Activated CD4-positive, alpha-beta memory T cell treated with anti-CD3 and anti-CD28 coated beads for 36 hours (primary cell): ENCODE results near the gene STRIP1. TPM values are rescaled to one million over a fixed set of nuclear protein-coding genes. Genes with fewer than 3 reads are reported as not detected.

ENCODE experiments used
- CTCF ChIA-PET: fragments of 350-600 bp; sonication (Branson Sonifier 250); formaldehyde crosslinking; loops from one replicate; lab custom pipeline; 2021; ENCODE audit warnings: antibody characterized with exemption, inconsistent platforms; lab: Charles Lee
- POLR2A ChIA-PET: fragments of 350-600 bp; sonication (Branson Sonifier 250); formaldehyde crosslinking; loops from one replicate; lab custom pipeline; 2021; ENCODE audit warnings: antibody characterized with exemption; lab: Charles Lee
- DNase-seq: peaks from one replicate; pipeline ENCODE4 v3.0.0-alpha.2; 2020
- H3K27ac Mint-ChIP-seq: one replicate; pipeline ENCODE4 v1.8.0; 2021; ENCODE audit warnings: mixed read lengths
- H3K27me3 Mint-ChIP-seq: one replicate; pipeline ENCODE4 v1.8.0; 2021; ENCODE audit warnings: mixed read lengths
- H3K36me3 Mint-ChIP-seq: one replicate; pipeline ENCODE4 v1.8.0; 2021; ENCODE audit warnings: mixed read lengths
- H3K4me1 Mint-ChIP-seq: one replicate; pipeline ENCODE4 v1.8.0; 2021; ENCODE audit warnings: low read depth, mixed read lengths
- H3K4me3 Mint-ChIP-seq: one replicate; pipeline ENCODE4 v1.8.0; 2021; ENCODE audit warnings: mild to moderate bottlenecking, mixed read lengths
- H3K9me3 Mint-ChIP-seq: one replicate; pipeline ENCODE4 v1.8.0; 2021; ENCODE audit warnings: mixed read lengths
- intact Hi-C: fragments of 100-400 bp; cut with micrococcal nuclease; formaldehyde crosslinking; loops from one replicate; pipeline ENCODE4 v1.15.1; 2023
- total RNA-seq, 2 experiments: library from RNA; stranded (reverse); gene quantifications; one replicate each; pipeline ENCODE4 v1.2.3, GENCODE V29; 2021

STRIP1 gene
- total RNA-seq, result 10 to 100 TPM; 22.7 to 25.7 TPM

GRCh38 chr1:110034451-110035235, at the start of gene STRIP1:
Gene STRIP1 (plus strand): TSS chr1:110034624. CDS start chr1:110034638, 14 bp downstream.
- DNase-seq, result peak; percentile 95
- Mint-ChIP-seq H3K4me3 (peak within 1 kb of the TSS; percentile 82), H3K9me3 (no peaks in the 10 kb centered on the region), H3K27ac (peak within 1 kb of the TSS; percentile 92), H3K4me1 (peaks cover 59% of the 10 kb centered on the region), H3K27me3 (no peaks in the 10 kb centered on the region), H3K36me3 (peaks cover 12% of the 10 kb centered on the region)
- intact Hi-C loops, result loop anchor here (1.0 to 5.0 kb wide), 7 partner anchors 26 to 751 kb away; partner anchors contain the start of genes GNAI3, PSRC1 and RBM15
- ChIA-PET POLR2A (interaction anchor here (0.7 to 1.6 kb wide), 8 partner anchors 14 to 305 kb away, joined by 3 to 7 read pairs (median 3); partner anchors contain the start of genes AHCYL1 and RBM15), CTCF (interaction anchor here (0.6 to 14.8 kb wide), 14 partner anchors 22 to 461 kb away, joined by 3 to 186 read pairs (median 4); partner anchors contain the start of genes AHCYL1, AMPD2 and GNAT2)

GRCh38 chr1:109985247-109986053, 49.0 kb upstream of the STRIP1 start:
- intact Hi-C loops, result loop anchor here (1.0 to 2.0 kb wide), 6 partner anchors 8 to 503 kb away; partner anchors contain the start of genes ATXN7L2 and CSF1
- Mint-ChIP-seq H3K4me3 (peak overlapping the region; percentile 99), H3K4me1 (peaks cover 42% of the 10 kb centered on the region), H3K27ac (peak overlapping the region; percentile 92), H3K36me3 (peaks cover 10% of the 10 kb centered on the region), H3K9me3 (no peaks in the 10 kb centered on the region), H3K27me3 (no peaks in the 10 kb centered on the region)
- peak; percentile 31 for DNase-seq
- ChIA-PET POLR2A (interaction anchor here (0.6 to 2.9 kb wide), 18 partner anchors 9 to 437 kb away, joined by 3 to 17 read pairs (median 4); partner anchors contain the start of genes GNAI3, GNAT2, RBM15 and STRIP1), CTCF (interaction anchor here (0.6 to 14.1 kb wide), 46 partner anchors 10 to 663 kb away, joined by 3 to 723 read pairs (median 7); partner anchors contain the start of genes EPS8L3, GNAI3 and GSTM4)

- no peak for DNase-seq
- intact Hi-C loops, result no loop called here
- Mint-ChIP-seq H3K27me3 (no peaks in the 10 kb centered on the region), H3K27ac (peak overlapping the region; percentile 92), H3K4me3 (peak overlapping the region; percentile 99), H3K9me3 (no peaks in the 10 kb centered on the region), H3K4me1 (peaks cover 47% of the 10 kb centered on the region), H3K36me3 (peaks cover 10% of the 10 kb centered on the region)
- ChIA-PET POLR2A (interaction anchor here (0.7 to 2.9 kb wide), 7 partner anchors 8 to 438 kb away, joined by 3 to 17 read pairs (median 3); partner anchors contain the start of gene GNAI3), CTCF (interaction anchor here (1.0 to 14.1 kb wide), 14 partner anchors 10 to 441 kb away, joined by 3 to 723 read pairs (median 28); partner anchors contain the start of gene GNAI3)
Observed at GRCh38 chr1:109986054-109986444, 48.4 kb upstream of the STRIP1 start.

- Mint-ChIP-seq H3K4me1 (peaks cover 53% of the 10 kb centered on the region), H3K4me3 (no peak overlapping the region), H3K27ac (no peak overlapping the region), H3K27me3 (no peaks in the 10 kb centered on the region), H3K9me3 (no peaks in the 10 kb centered on the region), H3K36me3 (peaks cover 13% of the 10 kb centered on the region)
- intact Hi-C loops, result no loop called here
- no peak for DNase-seq
- CTCF ChIA-PET, result interaction anchor here (1.0 to 14.1 kb wide), 2 partner anchors 41 to 211 kb away, joined by 6 to 723 read pairs; no protein-coding TSS in a partner anchor
- POLR2A ChIA-PET, result no interaction called here
Observed at GRCh38 chr1:109988349-109988914, 46.0 kb upstream of the STRIP1 start.

- POLR2A ChIA-PET, result no interaction called here
- H3K27me3 Mint-ChIP-seq, result no peaks in the 10 kb centered on the region
Observed at GRCh38 chr1:109989506-109990301, 44.7 kb upstream of the STRIP1 start.

GRCh38 chr1:109990302-109990653, 44.1 kb upstream of the STRIP1 start:
- Mint-ChIP-seq H3K4me3 (no peak overlapping the region), H3K4me1 (peaks cover 59% of the 10 kb centered on the region), H3K36me3 (peaks cover 10% of the 10 kb centered on the region), H3K27ac (no peak overlapping the region), H3K9me3 (no peaks in the 10 kb centered on the region), H3K27me3 (no peaks in the 10 kb centered on the region)
- CTCF ChIA-PET, result interaction anchor here (0.7 kb wide), 1 partner anchor 213 kb away, joined by 3 read pairs; no protein-coding TSS in a partner anchor
- POLR2A ChIA-PET, result no interaction called here
- intact Hi-C loops, result no loop called here
- DNase-seq, result no peak

More at GRCh38 chr1:109989506-109990301, 44.7 kb upstream of the STRIP1 start:
- Mint-ChIP-seq H3K36me3 (peaks cover 11% of the 10 kb centered on the region), H3K9me3 (no peaks in the 10 kb centered on the region), H3K27ac (no peak overlapping the region), H3K4me3 (no peak overlapping the region), H3K4me1 (peaks cover 58% of the 10 kb centered on the region)
- intact Hi-C loops, result no loop called here
- no peak for DNase-seq
- CTCF ChIA-PET, result no interaction called here

- H3K9me3 Mint-ChIP-seq, result no peaks in the 10 kb centered on the region
Observed at GRCh38 chr1:109991400-109991925, 43.0 kb upstream of the STRIP1 start.

GRCh38 chr1:109993885-109994284, 40.5 kb upstream of the STRIP1 start:
- no peak overlapping the region for H3K27ac Mint-ChIP-seq
- POLR2A ChIA-PET, result interaction anchor here (0.8 to 2.0 kb wide), 3 partner anchors 8 to 10 kb away, joined by 3 to 7 read pairs (median 6); partner anchors contain the start of gene AHCYL1
- peak; percentile 43 for DNase-seq
- peaks cover 11% of the 10 kb centered on the region for H3K36me3 Mint-ChIP-seq
- no peaks in the 10 kb centered on the region for H3K27me3 Mint-ChIP-seq
- no peaks in the 10 kb centered on the region for H3K9me3 Mint-ChIP-seq
- no peak overlapping the region for H3K4me3 Mint-ChIP-seq
- CTCF ChIA-PET, result interaction anchor here (1.6 to 8.6 kb wide), 3 partner anchors 9 to 354 kb away, joined by 4 to 69 read pairs (median 9); partner anchors contain the start of gene AHCYL1
- H3K4me1 Mint-ChIP-seq, result peaks cover 40% of the 10 kb centered on the region
- intact Hi-C loops, result loop anchor here (1.0 kb wide), 2 partner anchors 9 to 10 kb away; no protein-coding TSS in a partner anchor

More at GRCh38 chr1:109991400-109991925, 43.0 kb upstream of the STRIP1 start:
- no peak for DNase-seq
- CTCF ChIA-PET, result interaction anchor here (0.6 to 1.5 kb wide), 3 partner anchors 20 to 386 kb away, joined by 3 to 4 read pairs (median 4); no protein-coding TSS in a partner anchor
- POLR2A ChIA-PET, result no interaction called here
- peaks cover 57% of the 10 kb centered on the region for H3K4me1 Mint-ChIP-seq
- intact Hi-C loops, result no loop called here
- no peak overlapping the region for H3K4me3 Mint-ChIP-seq
- H3K27me3 Mint-ChIP-seq, result no peaks in the 10 kb centered on the region
- peaks cover 15% of the 10 kb centered on the region for H3K36me3 Mint-ChIP-seq
- no peak overlapping the region for H3K27ac Mint-ChIP-seq

- DNase-seq, result no peak
- no peak overlapping the region for H3K4me3 Mint-ChIP-seq
- ChIA-PET POLR2A (interaction anchor here (1.3 to 1.4 kb wide), 2 partner anchors 9 to 10 kb away, joined by 5 to 7 read pairs; partner anchors contain the start of gene AHCYL1), CTCF (interaction anchor here (1.6 to 8.6 kb wide), 3 partner anchors 10 to 355 kb away, joined by 4 to 69 read pairs (median 9); partner anchors contain the start of gene AHCYL1)
- H3K9me3 Mint-ChIP-seq, result no peaks in the 10 kb centered on the region
- intact Hi-C loops, result loop anchor here (1.0 kb wide), 1 partner anchor 10 kb away; no protein-coding TSS in a partner anchor
- H3K27me3 Mint-ChIP-seq, result no peaks in the 10 kb centered on the region
- no peak overlapping the region for H3K27ac Mint-ChIP-seq
- peaks cover 38% of the 10 kb centered on the region for H3K4me1 Mint-ChIP-seq
- peaks cover 9% of the 10 kb centered on the region for H3K36me3 Mint-ChIP-seq
Observed at GRCh38 chr1:109994654-109995053, 39.8 kb upstream of the STRIP1 start.

GRCh38 chr1:109995536-109995935, 38.9 kb upstream of the STRIP1 start:
- H3K36me3 Mint-ChIP-seq, result peaks cover 9% of the 10 kb centered on the region
- POLR2A ChIA-PET, result interaction anchor here (1.3 kb wide), 1 partner anchor 11 kb away, joined by 5 read pairs; the partner anchor contains the start of gene AHCYL1
- H3K9me3 Mint-ChIP-seq, result no peaks in the 10 kb centered on the region
- H3K4me1 Mint-ChIP-seq, result peaks cover 35% of the 10 kb centered on the region
- CTCF ChIA-PET, result interaction anchor here (0.7 to 8.6 kb wide), 4 partner anchors 11 to 356 kb away, joined by 3 to 69 read pairs (median 4); partner anchors contain the start of gene AHCYL1
- no peak overlapping the region for H3K4me3 Mint-ChIP-seq
- DNase-seq, result no peak
- H3K27ac Mint-ChIP-seq, result no peak overlapping the region
- intact Hi-C loops, result no loop called here
- H3K27me3 Mint-ChIP-seq, result no peaks in the 10 kb centered on the region
